PFSK-1 (cell line): ENCODE data around the gene IL36B.

ENCODE experiments used
- FOXP2 ChIP-seq: optimal IDR thresholded peaks from 2 replicates; pipeline ENCODE3; 2011; ENCODE audit warnings: borderline replicate concordance, control low read depth, inconsistent platforms; ENCODE audit not compliant: insufficient read depth; ENCODE audit errors: extremely low read length, extremely low read depth
- POLR2AphosphoS5 ChIP-seq: IDR thresholded peaks from 2 replicates; pipeline ENCODE4 v1.6.1; 2012; ENCODE audit warnings: low read depth, mild to moderate bottlenecking, control low read depth, low read length, moderate library complexity
- SIN3A ChIP-seq: IDR thresholded peaks from 2 replicates; pipeline ENCODE4 v1.6.1; 2012; ENCODE audit warnings: mild to moderate bottlenecking, low read length, moderate library complexity, borderline replicate concordance; ENCODE audit not compliant: insufficient read depth
- TAF1 ChIP-seq: IDR thresholded peaks from 2 replicates; pipeline ENCODE4 v1.6.1; 2012; ENCODE audit warnings: low read length, control low read depth, borderline replicate concordance; ENCODE audit not compliant: insufficient read depth
- TF ChIP-seq, protein P1 (sequence below), 2 experiments: IDR thresholded peaks; 2 replicates each; pipeline versions ENCODE4 v1.6.1 to v1.8.0; 2011 to 2012; ENCODE audit warnings: low read depth in 2 of 2, low read length in 2 of 2, control low read depth in 1 of 2, inconsistent platforms in 1 of 2, mild to moderate bottlenecking in 1 of 2, moderate library complexity in 1 of 2; ENCODE audit not compliant: insufficient read depth in 1 of 2

Gene IL36B

DNA sequence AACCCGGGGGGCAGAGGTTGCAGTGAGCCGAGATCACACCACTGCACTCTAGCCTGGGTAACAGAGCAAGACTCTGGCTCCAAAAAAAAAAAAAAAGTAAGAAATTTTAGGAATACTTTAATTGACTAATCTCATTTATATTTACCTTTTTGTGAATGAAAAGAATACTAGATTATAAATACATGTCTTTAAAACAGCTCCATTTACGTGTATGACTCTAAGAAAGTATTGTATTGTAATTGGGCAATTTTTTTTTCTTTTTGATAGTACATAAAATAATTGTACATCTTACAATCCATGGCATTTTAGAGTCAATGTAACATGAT lies 39.4 kb downstream of the IL36B start:
- TF ChIP-seq, protein P1, sequence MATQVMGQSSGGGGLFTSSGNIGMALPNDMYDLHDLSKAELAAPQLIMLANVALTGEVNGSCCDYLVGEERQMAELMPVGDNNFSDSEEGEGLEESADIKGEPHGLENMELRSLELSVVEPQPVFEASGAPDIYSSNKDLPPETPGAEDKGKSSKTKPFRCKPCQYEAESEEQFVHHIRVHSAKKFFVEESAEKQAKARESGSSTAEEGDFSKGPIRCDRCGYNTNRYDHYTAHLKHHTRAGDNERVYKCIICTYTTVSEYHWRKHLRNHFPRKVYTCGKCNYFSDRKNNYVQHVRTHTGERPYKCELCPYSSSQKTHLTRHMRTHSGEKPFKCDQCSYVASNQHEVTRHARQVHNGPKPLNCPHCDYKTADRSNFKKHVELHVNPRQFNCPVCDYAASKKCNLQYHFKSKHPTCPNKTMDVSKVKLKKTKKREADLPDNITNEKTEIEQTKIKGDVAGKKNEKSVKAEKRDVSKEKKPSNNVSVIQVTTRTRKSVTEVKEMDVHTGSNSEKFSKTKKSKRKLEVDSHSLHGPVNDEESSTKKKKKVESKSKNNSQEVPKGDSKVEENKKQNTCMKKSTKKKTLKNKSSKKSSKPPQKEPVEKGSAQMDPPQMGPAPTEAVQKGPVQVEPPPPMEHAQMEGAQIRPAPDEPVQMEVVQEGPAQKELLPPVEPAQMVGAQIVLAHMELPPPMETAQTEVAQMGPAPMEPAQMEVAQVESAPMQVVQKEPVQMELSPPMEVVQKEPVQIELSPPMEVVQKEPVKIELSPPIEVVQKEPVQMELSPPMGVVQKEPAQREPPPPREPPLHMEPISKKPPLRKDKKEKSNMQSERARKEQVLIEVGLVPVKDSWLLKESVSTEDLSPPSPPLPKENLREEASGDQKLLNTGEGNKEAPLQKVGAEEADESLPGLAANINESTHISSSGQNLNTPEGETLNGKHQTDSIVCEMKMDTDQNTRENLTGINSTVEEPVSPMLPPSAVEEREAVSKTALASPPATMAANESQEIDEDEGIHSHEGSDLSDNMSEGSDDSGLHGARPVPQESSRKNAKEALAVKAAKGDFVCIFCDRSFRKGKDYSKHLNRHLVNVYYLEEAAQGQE (IDR thresholded peaks at IDR 0.05; ENCODE audit: insufficient read depth in 1 of 2, low read depth in 2 of 2, low read length in 2 of 2), result no peak
- TF ChIP-seq POLR2AphosphoS5 (no peak), FOXP2 (no peak)

DNA sequence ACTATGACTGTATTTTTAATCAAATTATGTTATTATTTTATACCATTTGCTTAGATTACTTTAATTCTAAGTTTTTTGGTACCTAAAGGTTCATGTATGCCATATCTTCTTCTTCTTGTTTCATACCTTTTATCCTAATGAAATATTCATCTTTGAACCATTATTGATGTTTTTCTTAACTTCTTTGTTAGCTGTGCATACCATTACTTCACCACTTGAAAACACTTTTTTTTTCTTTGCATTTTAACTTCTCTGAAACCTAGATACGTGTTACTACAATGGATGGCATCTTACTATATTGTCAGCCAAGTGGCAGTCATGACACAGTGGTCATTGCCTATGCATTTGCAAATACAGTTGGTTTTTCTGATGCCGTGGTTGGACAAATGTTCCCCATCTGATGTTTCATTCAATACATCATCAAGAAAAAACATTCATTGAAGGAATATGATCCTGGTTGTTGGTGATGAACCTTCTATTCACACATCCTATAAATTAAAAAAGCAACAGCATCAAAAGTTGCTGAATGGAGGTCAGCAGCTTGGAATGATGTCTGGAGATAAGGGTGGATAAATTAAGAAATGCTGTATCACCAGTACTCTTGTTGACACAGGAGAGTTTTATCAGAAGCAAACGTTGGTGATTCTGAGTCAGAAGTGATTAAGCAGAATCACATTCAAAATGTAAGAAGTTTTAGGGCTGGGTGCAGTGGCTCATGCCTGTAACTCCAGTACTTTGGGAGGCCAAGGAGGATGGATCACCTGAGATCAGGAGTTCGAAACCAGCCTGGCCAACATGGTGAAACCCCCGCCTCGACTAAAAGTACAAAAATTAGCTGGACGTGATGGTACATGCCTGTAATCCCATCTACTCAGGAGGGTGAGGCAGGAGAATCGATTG lies 40.0 kb downstream of the IL36B start:
- no peak for TF ChIP-seq TAF1
- no peak for TF ChIP-seq FOXP2
- TF ChIP-seq, protein P1 (IDR thresholded peaks at IDR 0.05; ENCODE audit: insufficient read depth in 1 of 2, low read depth in 2 of 2, low read length in 2 of 2), result no peak
- no peak for TF ChIP-seq SIN3A
- TF ChIP-seq POLR2AphosphoS5, result no peak

DNA sequence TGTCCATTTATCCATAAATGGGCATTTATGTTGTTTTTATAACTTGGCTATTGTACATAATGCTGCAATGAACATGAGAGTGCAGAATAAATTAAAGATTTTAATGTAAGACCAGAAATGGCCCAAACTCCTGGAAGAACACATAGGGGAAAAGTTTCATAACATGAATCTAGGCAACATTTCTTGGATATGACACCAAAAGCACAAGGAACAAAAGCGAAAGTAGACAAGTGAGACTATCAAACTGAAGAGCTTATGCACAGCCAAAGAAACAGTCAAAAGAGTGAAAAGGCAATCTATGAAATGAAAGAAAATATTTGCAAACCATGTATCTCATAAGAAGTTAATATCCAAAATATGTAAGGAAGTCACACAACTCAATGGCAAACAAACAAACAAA lies 41.6 kb downstream of the IL36B start:
- TF ChIP-seq FOXP2, result no peak
- TF ChIP-seq, protein P1 (IDR thresholded peaks at IDR 0.05; ENCODE audit: insufficient read depth in 1 of 2, low read depth in 2 of 2, low read length in 2 of 2), result no peak
- no peak for TF ChIP-seq POLR2AphosphoS5

DNA sequence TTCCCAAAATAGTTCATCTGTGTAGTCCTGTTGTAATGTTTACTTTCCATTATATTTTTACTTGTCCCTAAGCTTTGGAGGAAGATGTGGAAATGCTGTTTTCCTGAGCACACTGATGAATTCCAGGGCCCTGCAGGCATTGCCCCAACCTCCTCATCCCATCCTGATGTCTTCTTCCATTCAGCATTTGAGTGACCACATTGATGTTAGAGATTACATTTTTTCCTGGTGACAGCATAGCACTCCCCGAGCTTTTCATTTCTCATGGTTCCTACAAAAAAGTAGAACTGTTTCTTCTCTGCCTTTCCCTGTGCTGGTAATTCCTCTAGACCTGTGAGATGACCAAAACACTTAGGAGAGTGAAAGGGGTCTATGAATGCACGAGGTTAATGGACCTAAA lies 42.6 kb downstream of the IL36B start:
- TF ChIP-seq, protein P1 (IDR thresholded peaks at IDR 0.05; ENCODE audit: insufficient read depth in 1 of 2, low read depth in 2 of 2, low read length in 2 of 2), result no peak
- TF ChIP-seq FOXP2 (no peak), POLR2AphosphoS5 (no peak), TAF1 (no peak), SIN3A (no peak)

DNA sequence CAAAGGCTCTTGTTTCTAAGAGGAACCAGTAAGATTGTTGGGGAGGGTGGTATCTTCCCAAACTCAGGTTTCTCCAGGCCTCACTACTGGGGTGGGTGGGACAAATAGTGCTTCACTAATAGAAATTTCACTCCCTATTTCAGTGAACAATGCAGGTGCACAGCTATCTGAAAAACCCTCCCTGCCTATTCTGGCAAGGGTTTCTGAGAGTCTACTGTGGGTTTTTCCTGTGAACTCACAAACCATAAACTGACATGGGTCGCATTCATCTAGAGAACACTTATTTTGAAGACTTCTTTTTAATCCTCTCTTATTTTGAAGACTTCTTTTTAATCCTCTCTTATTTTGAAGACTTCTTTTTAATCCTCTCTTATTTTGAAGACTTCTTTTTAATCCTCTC lies 43.0 kb downstream of the IL36B start:
- TF ChIP-seq POLR2AphosphoS5 (no peak), TAF1 (no peak), SIN3A (no peak), FOXP2 (no peak)
- TF ChIP-seq, protein P1 (IDR thresholded peaks at IDR 0.05; ENCODE audit: insufficient read depth in 1 of 2, low read depth in 2 of 2, low read length in 2 of 2), result no peak
